NT2/D1 (cell line): ENCODE measurements around the gene GPR87.

ENCODE experiments used
- YY1 ChIP-seq: IDR thresholded peaks from 2 replicates; pipeline ENCODE4 v1.6.1; 2011; ENCODE audit not compliant: insufficient read length, insufficient read depth
- ZNF274 ChIP-seq: IDR thresholded peaks from 2 replicates; pipeline ENCODE4 v1.6.1; 2011; ENCODE audit warnings: mild to moderate bottlenecking, low read depth, low read length

- no peak for TF ChIP-seq YY1
- TF ChIP-seq ZNF274, result no peak
Observed at GRCh38 chr3:151351219-151351618, 34.6 kb upstream of the GPR87 start.
